ENCODE data around the gene MTURN. TPM values are rescaled to one million over a fixed set of nuclear protein-coding genes. Genes with fewer than 3 reads are reported as not detected.

The MTURN gene
- total RNA-seq, 1 donor from 2014 or later = 18.0 TPM

DNA sequence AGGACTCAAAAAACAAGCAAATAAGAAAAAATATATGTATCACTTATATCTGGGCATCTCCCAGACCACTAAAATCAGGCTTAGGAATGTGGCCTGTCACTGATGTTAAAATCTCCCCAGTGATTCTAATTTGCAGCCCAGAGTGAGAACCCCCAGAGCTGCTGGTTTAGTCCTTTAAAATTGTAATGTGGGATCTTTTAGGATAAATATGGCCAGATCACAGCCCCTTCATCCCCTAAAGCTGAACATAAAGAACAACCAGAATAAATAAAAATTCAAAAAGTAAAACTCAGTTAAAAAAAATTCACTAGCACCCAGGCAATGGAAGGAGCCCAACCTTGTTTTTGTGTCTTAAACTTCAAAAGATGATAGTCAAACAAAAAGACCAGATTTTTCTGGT is 46.4 kb upstream of the MTURN start:
- Histone ChIP-seq H3K36me3 (peaks cover 7% of the 10 kb centered on the region), H3K4me2 (no peak overlapping the region), H3K4me1 (no peaks in the 10 kb centered on the region), H3K27me3 (no peaks in the 10 kb centered on the region), H4K20me1 (ENCODE audit: low read depth) (no peaks in the 10 kb centered on the region), H3F3A (ENCODE audit: low read depth) (no peaks in the 10 kb centered on the region), H3K27ac (no peak overlapping the region), H3K9me3 (ENCODE audit: low read depth) (no peaks in the 10 kb centered on the region), H3K4me3 (no peak overlapping the region), H3K9ac (no peak overlapping the region), H3K79me2 (ENCODE audit: low read depth) (no peaks in the 10 kb centered on the region), H2AFZ (replicated peaks) (no peak overlapping the region)
- Mint-ChIP-seq H3K9me3 (no peaks in the 10 kb centered on the region), H3K4me1 (no peaks in the 10 kb centered on the region), H3K4me3 (no peak overlapping the region), H3K36me3 (peaks cover 20% of the 10 kb centered on the region), H3K27me3 (ENCODE audit: insufficient read depth, low read depth) (no peaks in the 10 kb centered on the region), H3K27ac (no peak overlapping the region)
- no peak for DNase-seq (ENCODE audit: low spot score)
- no peak for TF ChIP-seq EZH2phosphoT487 (IDR thresholded peaks at IDR 0.05)
- TF ChIP-seq EZH2 (IDR thresholded peaks at IDR 0.05) = no peak
- TF ChIP-seq, protein P1, sequence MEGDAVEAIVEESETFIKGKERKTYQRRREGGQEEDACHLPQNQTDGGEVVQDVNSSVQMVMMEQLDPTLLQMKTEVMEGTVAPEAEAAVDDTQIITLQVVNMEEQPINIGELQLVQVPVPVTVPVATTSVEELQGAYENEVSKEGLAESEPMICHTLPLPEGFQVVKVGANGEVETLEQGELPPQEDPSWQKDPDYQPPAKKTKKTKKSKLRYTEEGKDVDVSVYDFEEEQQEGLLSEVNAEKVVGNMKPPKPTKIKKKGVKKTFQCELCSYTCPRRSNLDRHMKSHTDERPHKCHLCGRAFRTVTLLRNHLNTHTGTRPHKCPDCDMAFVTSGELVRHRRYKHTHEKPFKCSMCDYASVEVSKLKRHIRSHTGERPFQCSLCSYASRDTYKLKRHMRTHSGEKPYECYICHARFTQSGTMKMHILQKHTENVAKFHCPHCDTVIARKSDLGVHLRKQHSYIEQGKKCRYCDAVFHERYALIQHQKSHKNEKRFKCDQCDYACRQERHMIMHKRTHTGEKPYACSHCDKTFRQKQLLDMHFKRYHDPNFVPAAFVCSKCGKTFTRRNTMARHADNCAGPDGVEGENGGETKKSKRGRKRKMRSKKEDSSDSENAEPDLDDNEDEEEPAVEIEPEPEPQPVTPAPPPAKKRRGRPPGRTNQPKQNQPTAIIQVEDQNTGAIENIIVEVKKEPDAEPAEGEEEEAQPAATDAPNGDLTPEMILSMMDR (IDR thresholded peaks at IDR 0.05) = no peak

DNA sequence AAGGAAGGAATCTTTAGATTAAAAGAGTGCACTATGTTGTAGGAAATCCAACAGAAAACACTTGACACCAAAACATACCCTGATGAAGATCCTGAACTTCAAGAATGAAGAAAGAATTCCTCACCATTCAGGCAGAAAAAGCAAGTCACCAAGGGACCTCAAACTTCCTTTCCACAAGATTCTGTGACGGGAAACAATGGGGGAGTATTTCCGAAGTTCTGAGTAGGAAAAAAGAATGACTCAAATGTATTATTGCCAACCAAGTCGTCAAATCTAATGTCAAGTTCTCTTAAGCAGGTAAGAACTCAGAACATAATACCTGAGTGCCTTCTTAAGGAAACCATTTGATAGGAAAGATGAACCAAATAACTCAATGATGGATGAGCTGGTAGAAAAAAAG is 44.7 kb upstream of the MTURN start:
- Histone ChIP-seq H3K79me2 (ENCODE audit: low read depth) (no peaks in the 10 kb centered on the region), H4K20me1 (ENCODE audit: low read depth) (no peaks in the 10 kb centered on the region), H3K4me2 (no peak overlapping the region), H3K9ac (no peak overlapping the region), H3K27ac (no peak overlapping the region), H3K9me3 (ENCODE audit: low read depth) (no peaks in the 10 kb centered on the region), H3K27me3 (no peaks in the 10 kb centered on the region), H3K36me3 (peaks cover 7% of the 10 kb centered on the region), H2AFZ (replicated peaks) (no peak overlapping the region), H3K4me1 (no peaks in the 10 kb centered on the region), H3K4me3 (no peak overlapping the region), H3F3A (ENCODE audit: low read depth) (no peaks in the 10 kb centered on the region)
- Mint-ChIP-seq H3K4me3 (no peak overlapping the region), H3K27ac (no peak overlapping the region), H3K9me3 (peaks cover 4% of the 10 kb centered on the region), H3K36me3 (peaks cover 20% of the 10 kb centered on the region), H3K27me3 (ENCODE audit: insufficient read depth, low read depth) (no peaks in the 10 kb centered on the region), H3K4me1 (no peaks in the 10 kb centered on the region)
- TF ChIP-seq, protein P1 (IDR thresholded peaks at IDR 0.05) = no peak
- no peak for TF ChIP-seq EZH2phosphoT487 (IDR thresholded peaks at IDR 0.05)
- TF ChIP-seq EZH2 (IDR thresholded peaks at IDR 0.05) = no peak
- DNase-seq (ENCODE audit: low spot score) = no peak

DNA sequence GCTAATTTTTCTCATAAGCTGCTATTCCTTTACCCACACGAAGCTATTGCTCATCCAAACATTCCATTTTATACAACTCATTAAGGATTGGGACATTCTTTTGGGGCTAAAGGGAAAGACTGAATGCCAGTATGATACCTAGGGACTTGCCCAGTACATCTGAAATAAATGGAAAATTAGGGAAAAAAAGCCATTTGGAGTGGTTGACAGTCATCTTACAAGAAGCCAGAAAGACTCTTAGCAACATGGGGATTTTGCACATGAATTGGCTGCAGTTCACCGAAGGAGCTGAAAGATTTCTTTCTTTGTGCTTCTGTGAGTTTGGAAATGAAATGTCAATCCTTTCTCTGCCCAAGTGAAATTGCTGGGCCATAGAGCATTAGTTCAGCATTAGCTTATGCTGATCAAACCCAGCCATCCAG is 43.3 kb upstream of the MTURN start:
- Histone ChIP-seq H4K20me1 (ENCODE audit: low read depth) (no peaks in the 10 kb centered on the region), H3K4me3 (no peak overlapping the region), H3K27me3 (no peaks in the 10 kb centered on the region), H3K4me1 (no peaks in the 10 kb centered on the region), H2AFZ (replicated peaks) (no peak overlapping the region), H3K9ac (no peak overlapping the region), H3K27ac (no peak overlapping the region), H3K79me2 (ENCODE audit: low read depth) (no peaks in the 10 kb centered on the region), H3K9me3 (ENCODE audit: low read depth) (no peaks in the 10 kb centered on the region), H3K36me3 (peaks cover 7% of the 10 kb centered on the region), H3F3A (ENCODE audit: low read depth) (no peaks in the 10 kb centered on the region), H3K4me2 (no peak overlapping the region)
- no peak overlapping the region for H3K4me3 Mint-ChIP-seq
- no peak for DNase-seq (ENCODE audit: low spot score)
- TF ChIP-seq EZH2 (IDR thresholded peaks at IDR 0.05) (no peak), EZH2phosphoT487 (IDR thresholded peaks at IDR 0.05) (no peak)
- TF ChIP-seq, protein P1 (IDR thresholded peaks at IDR 0.05) = no peak
- H3K9me3 Mint-ChIP-seq = peaks cover 12% of the 10 kb centered on the region
- H3K36me3 Mint-ChIP-seq = peaks cover 21% of the 10 kb centered on the region
- no peaks in the 10 kb centered on the region for H3K4me1 Mint-ChIP-seq
- no peak overlapping the region for H3K27ac Mint-ChIP-seq
- no peaks in the 10 kb centered on the region for H3K27me3 Mint-ChIP-seq (ENCODE audit: insufficient read depth, low read depth)

All from neural progenitor cell (in vitro differentiated cells).